Measurements from ENCODE around the gene GPC6. TPM values are rescaled to one million over a fixed set of nuclear protein-coding genes. Genes with fewer than 3 reads are reported as not detected.

Gene GPC6
- total and polyA plus RNA-seq, 10 donors = 0.22 to 9.3 (median 4.5) TPM

- Histone ChIP-seq H3K27me3 (replicated peaks in 1 of 7) (no peaks in the 10 kb centered on the region), H3K9me3 (no peaks in the 10 kb centered on the region), H3K36me3 (no peaks in the 10 kb centered on the region), H3K27ac (no peak overlapping the region), H3K4me3 (no peak overlapping the region), H3K4me1 (no peaks in the 10 kb centered on the region)
- intact Hi-C loops (cut with DNase I; ENCODE audit: low total_unique reads) = no loop called here
- DNase-seq = no peak
- no peak for TF ChIP-seq POLR2A (IDR thresholded peaks at IDR 0.05)
- no peak for TF ChIP-seq POLR2AphosphoS5 (IDR thresholded peaks at IDR 0.05)
- no peak for TF ChIP-seq CTCF (IDR thresholded peaks at IDR 0.05 in 8 of 11, conservative IDR thresholded peaks at IDR 0.05 in 3 of 11)
Observed at GRCh38 chr13:93259527-93260080, 33.0 kb downstream of the GPC6 start.

GRCh38 chr13:93260591-93260990, 34.0 kb downstream of the GPC6 start:
- WGBS, 5 donors = 86 to 97% (median 92%) methylated on average over 1 of the region's 1 CpG
- TF ChIP-seq POLR2AphosphoS5 (IDR thresholded peaks at IDR 0.05) (no peak), CTCF (IDR thresholded peaks at IDR 0.05 in 8 of 11, conservative IDR thresholded peaks at IDR 0.05 in 3 of 11) (no peak), POLR2A (IDR thresholded peaks at IDR 0.05) (no peak)
- H3K36me3 ChIP-seq = no peaks in the 10 kb centered on the region
- no peaks in the 10 kb centered on the region for H3K9me3 ChIP-seq
- H3K27me3 ChIP-seq (replicated peaks in 1 of 7) = no peaks in the 10 kb centered on the region
- H3K4me1 ChIP-seq = no peaks in the 10 kb centered on the region
- no peak overlapping the region for H3K4me3 ChIP-seq
- intact Hi-C loops (cut with DNase I; ENCODE audit: low total_unique reads) = no loop called here
- no peak for DNase-seq
- H3K27ac ChIP-seq = no peak overlapping the region

GRCh38 chr13:93262729-93263345, 36.2 kb downstream of the GPC6 start:
- no peaks in the 10 kb centered on the region for H3K4me1 ChIP-seq
- no peak overlapping the region for H3K4me3 ChIP-seq
- H3K27me3 ChIP-seq (replicated peaks in 1 of 7) = no peaks in the 10 kb centered on the region
- TF ChIP-seq CTCF (IDR thresholded peaks at IDR 0.05 in 8 of 11, conservative IDR thresholded peaks at IDR 0.05 in 3 of 11) (no peak), POLR2A (IDR thresholded peaks at IDR 0.05) (no peak), POLR2AphosphoS5 (IDR thresholded peaks at IDR 0.05) (no peak)
- 34 to 69% (median 50%) methylated on average over 2 of the region's 2 CpGs for WGBS, 5 donors
- H3K9me3 ChIP-seq = no peaks in the 10 kb centered on the region
- H3K27ac ChIP-seq = peak overlapping the region in 1 of 8 donors; percentile 5
- intact Hi-C loops (cut with DNase I; ENCODE audit: low total_unique reads) = no loop called here
- DNase-seq = no peak
- H3K36me3 ChIP-seq = no peaks in the 10 kb centered on the region

- H3K27me3 ChIP-seq (replicated peaks in 1 of 7) = no peaks in the 10 kb centered on the region
- no peaks in the 10 kb centered on the region for H3K9me3 ChIP-seq
- TF ChIP-seq POLR2A (IDR thresholded peaks at IDR 0.05) = no peak
- no peak for TF ChIP-seq POLR2AphosphoS5 (IDR thresholded peaks at IDR 0.05)
- TF ChIP-seq CTCF (IDR thresholded peaks at IDR 0.05 in 8 of 11, conservative IDR thresholded peaks at IDR 0.05 in 3 of 11) = no peak
- intact Hi-C loops (cut with DNase I; ENCODE audit: low total_unique reads) = no loop called here
- WGBS, 5 donors = 88 to 93% (median 93%) methylated on average over 2 of the region's 2 CpGs
- H3K27ac ChIP-seq = no peak overlapping the region
- no peaks in the 10 kb centered on the region for H3K4me1 ChIP-seq
- no peak for DNase-seq
- no peak overlapping the region for H3K4me3 ChIP-seq
- H3K36me3 ChIP-seq = no peaks in the 10 kb centered on the region
Observed at GRCh38 chr13:93264876-93265275, 38.3 kb downstream of the GPC6 start.
